A673 (cell line): ENCODE results near the gene CRADD. TPM values are rescaled to one million over a fixed set of nuclear protein-coding genes. Genes with fewer than 3 reads are reported as not detected.

ENCODE experiments used
- BruUV-seq: library from RNA; stranded (reverse); fragments of 400-500 nt; replicated peaks from 2 replicates; lab custom pipeline; 2021; lab: Mats Ljungman, UMichigan
- CTCF ChIA-PET: fragments of 300-600 bp; sonication (Branson Sonifier 250); formaldehyde crosslinking; loops from one replicate; lab custom pipeline; 2022; ENCODE audit warnings: antibody characterized with exemption; lab: Charles Lee
- POLR2A ChIA-PET: fragments of 300-600 bp; sonication (Branson Sonifier 250); formaldehyde crosslinking; loops from one replicate; lab custom pipeline; 2022; ENCODE audit warnings: antibody characterized with exemption; ENCODE audit not compliant: low non-redundant PET; lab: Charles Lee
- DNase-seq: peaks from one replicate; pipeline ENCODE4 v3.0.0-alpha.2; 2015; ENCODE audit warnings: low spot score
- H3K27ac ChIP-seq: fragments of 200-600 bp; sonication (generic); 2 replicates; pipeline ENCODE4 v1.5.1; 2016; ENCODE audit warnings: mixed run types, low read depth, mild to moderate bottlenecking, mixed read lengths, antibody characterized with exemption, low read length; ENCODE audit not compliant: poor library complexity, severe bottlenecking
- H3K27me3 ChIP-seq: fragments of 200-600 bp; sonication (generic); replicated peaks from 2 replicates; pipeline ENCODE4 v1.6.1; 2017; ENCODE audit warnings: mixed run types, low read depth, mild to moderate bottlenecking, mixed read lengths, antibody characterized with exemption, low read length; ENCODE audit not compliant: insufficient read depth, poor library complexity
- H3K36me3 ChIP-seq: fragments of 200-600 bp; sonication (generic); 2 replicates; pipeline ENCODE4 v1.6.1; 2016; ENCODE audit warnings: mixed run types, mild to moderate bottlenecking, mixed read lengths, antibody characterized with exemption, low read length; ENCODE audit not compliant: insufficient read depth, poor library complexity, severe bottlenecking
- H3K4me1 ChIP-seq: fragments of 200-600 bp; sonication (generic); 2 replicates; pipeline ENCODE4 v1.6.1; 2017; ENCODE audit warnings: mixed run types, mild to moderate bottlenecking, mixed read lengths, antibody characterized with exemption, low read length; ENCODE audit not compliant: insufficient read depth, poor library complexity, severe bottlenecking
- H3K4me3 ChIP-seq: fragments of 200-600 bp; sonication (generic); 2 replicates; pipeline ENCODE4 v1.5.1; 2016; ENCODE audit warnings: low read depth, mixed run types, mild to moderate bottlenecking, mixed read lengths, low read length; ENCODE audit not compliant: poor library complexity, severe bottlenecking
- H3K9me3 ChIP-seq: fragments of 200-600 bp; sonication (generic); 2 replicates; pipeline ENCODE4 v1.6.1; 2016; ENCODE audit warnings: mixed run types, low read depth, mild to moderate bottlenecking, mixed read lengths, antibody characterized with exemption, low read length; ENCODE audit not compliant: poor library complexity, severe bottlenecking
- EZH2 ChIP-seq: fragments of 200-600 bp; sonication (generic); IDR thresholded peaks from 2 replicates; pipeline ENCODE4 v1.6.1; 2017; ENCODE audit warnings: borderline replicate concordance, low read depth, mild to moderate bottlenecking, mixed read lengths, antibody characterized with exemption, low read length; ENCODE audit not compliant: poor library complexity, severe bottlenecking
- intact Hi-C: fragments of 100-400 bp; cut with micrococcal nuclease; formaldehyde crosslinking; loops from one replicate; pipeline ENCODE4 v1.10.0; 2022; ENCODE audit not compliant: unreplicated experiment
- total RNA-seq: library from RNA; stranded (reverse); gene quantifications from 2 replicates; pipeline ENCODE4 v1.2.3, GENCODE V29; 2021
- TF ChIP-seq, protein P1 (sequence below): fragments of 300-800, 200-600 bp; sonication (generic); conservative IDR thresholded peaks from 2 replicates; pipeline ENCODE4 v1.5.1; 2017; ENCODE audit warnings: low read depth, mild to moderate bottlenecking, antibody characterized with exemption, low read length, moderate library complexity, mixed read lengths

The CRADD gene
- total RNA-seq, 1 experiment from 2014 or later = 9.1 TPM

DNA sequence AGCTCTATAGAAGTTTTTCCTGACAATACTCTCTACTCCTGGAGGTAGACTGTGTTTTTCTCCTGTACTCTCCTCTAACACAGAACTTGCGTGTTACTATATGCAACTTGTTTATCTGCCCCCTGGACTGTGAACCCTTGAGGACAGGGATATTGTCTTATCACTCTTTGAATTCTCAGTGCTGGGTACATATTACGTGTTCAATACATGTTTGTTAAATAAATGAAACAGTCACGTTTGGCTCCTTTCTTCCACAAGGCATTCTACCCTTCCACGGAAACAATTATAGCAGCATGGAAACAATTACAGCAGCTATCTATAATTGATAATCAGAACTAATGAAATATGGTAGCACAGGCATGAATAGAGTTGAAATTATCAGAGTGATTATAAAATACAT is 50.7 kb downstream of the CRADD start:
- BruUV-seq = no TSS peak
- no peak for DNase-seq
- POLR2A ChIA-PET = no interaction called here
- no peaks in the 10 kb centered on the region for H3K9me3 ChIP-seq
- CTCF ChIA-PET = no interaction called here
- no peaks in the 10 kb centered on the region for H3K27me3 ChIP-seq
- no peak overlapping the region for H3K27ac ChIP-seq
- no peak for TF ChIP-seq EZH2
- TF ChIP-seq, protein P1, sequence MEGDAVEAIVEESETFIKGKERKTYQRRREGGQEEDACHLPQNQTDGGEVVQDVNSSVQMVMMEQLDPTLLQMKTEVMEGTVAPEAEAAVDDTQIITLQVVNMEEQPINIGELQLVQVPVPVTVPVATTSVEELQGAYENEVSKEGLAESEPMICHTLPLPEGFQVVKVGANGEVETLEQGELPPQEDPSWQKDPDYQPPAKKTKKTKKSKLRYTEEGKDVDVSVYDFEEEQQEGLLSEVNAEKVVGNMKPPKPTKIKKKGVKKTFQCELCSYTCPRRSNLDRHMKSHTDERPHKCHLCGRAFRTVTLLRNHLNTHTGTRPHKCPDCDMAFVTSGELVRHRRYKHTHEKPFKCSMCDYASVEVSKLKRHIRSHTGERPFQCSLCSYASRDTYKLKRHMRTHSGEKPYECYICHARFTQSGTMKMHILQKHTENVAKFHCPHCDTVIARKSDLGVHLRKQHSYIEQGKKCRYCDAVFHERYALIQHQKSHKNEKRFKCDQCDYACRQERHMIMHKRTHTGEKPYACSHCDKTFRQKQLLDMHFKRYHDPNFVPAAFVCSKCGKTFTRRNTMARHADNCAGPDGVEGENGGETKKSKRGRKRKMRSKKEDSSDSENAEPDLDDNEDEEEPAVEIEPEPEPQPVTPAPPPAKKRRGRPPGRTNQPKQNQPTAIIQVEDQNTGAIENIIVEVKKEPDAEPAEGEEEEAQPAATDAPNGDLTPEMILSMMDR = no peak
- no peak overlapping the region for H3K4me3 ChIP-seq
- intact Hi-C loops = no loop called here
- H3K36me3 ChIP-seq = no peaks in the 10 kb centered on the region
- H3K4me1 ChIP-seq = no peaks in the 10 kb centered on the region

DNA sequence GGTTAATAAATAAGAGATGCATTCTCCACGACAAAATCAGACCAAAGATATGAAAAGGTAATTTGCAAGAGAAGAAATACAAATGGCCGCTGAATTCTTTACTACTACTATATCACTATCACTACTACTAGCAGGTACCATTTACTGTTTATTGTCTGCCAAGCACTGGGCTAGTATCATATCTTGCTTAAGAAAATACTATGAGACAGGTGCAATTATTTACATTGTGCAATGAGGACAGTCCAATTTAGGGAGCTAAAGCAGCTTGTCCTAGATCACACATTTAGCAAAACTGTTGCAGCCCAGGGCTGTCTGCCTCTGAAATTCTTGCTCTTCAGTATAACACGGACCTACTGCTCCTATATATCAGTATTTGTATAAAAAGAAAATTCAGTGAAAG is 52.8 kb downstream of the CRADD start:
- intact Hi-C loops = no loop called here
- Histone ChIP-seq H3K9me3 (no peaks in the 10 kb centered on the region), H3K36me3 (no peaks in the 10 kb centered on the region), H3K4me3 (no peak overlapping the region), H3K27ac (no peak overlapping the region), H3K27me3 (no peaks in the 10 kb centered on the region), H3K4me1 (no peaks in the 10 kb centered on the region)
- ChIA-PET CTCF (no interaction called here), POLR2A (no interaction called here)
- no peak for DNase-seq
- no peak for TF ChIP-seq EZH2
- TF ChIP-seq, protein P1 = no peak
- no TSS peak for BruUV-seq

DNA sequence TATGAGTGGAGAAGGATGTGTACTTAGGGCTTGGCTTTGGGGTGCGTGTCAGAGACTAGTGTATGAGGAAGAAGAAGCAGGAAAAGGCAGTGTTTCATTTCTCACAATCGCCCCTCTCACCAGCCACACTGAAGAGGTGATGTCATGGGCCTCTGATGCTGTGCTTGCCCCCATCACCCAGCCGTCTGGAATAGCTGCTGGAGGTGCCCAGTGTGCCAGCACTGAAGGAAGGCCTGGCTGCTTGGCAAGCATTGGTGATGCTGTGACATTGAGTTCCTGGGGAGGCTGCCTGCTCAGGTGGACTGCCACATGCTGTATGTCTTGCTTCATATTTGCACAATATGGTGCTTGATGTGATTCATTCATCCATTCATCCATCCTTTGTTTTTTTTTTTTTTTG is 56.2 kb downstream of the CRADD start:
- no peak for DNase-seq
- no TSS peak for BruUV-seq
- no peaks in the 10 kb centered on the region for H3K36me3 ChIP-seq
- no peaks in the 10 kb centered on the region for H3K4me1 ChIP-seq
- TF ChIP-seq, protein P1 = no peak
- no peak for TF ChIP-seq EZH2
- no peaks in the 10 kb centered on the region for H3K27me3 ChIP-seq
- H3K27ac ChIP-seq = no peak overlapping the region
- CTCF ChIA-PET = no interaction called here
- H3K4me3 ChIP-seq = no peak overlapping the region
- POLR2A ChIA-PET = no interaction called here
- intact Hi-C loops = no loop called here
- no peaks in the 10 kb centered on the region for H3K9me3 ChIP-seq
